Measurements from ENCODE around the gene PRKCQ. TPM values are rescaled to one million over a fixed set of nuclear protein-coding genes. Genes with fewer than 3 reads are reported as not detected.

Gene PRKCQ
- total RNA-seq, 1 donor from 2014 or later: 2.1 TPM

DNA sequence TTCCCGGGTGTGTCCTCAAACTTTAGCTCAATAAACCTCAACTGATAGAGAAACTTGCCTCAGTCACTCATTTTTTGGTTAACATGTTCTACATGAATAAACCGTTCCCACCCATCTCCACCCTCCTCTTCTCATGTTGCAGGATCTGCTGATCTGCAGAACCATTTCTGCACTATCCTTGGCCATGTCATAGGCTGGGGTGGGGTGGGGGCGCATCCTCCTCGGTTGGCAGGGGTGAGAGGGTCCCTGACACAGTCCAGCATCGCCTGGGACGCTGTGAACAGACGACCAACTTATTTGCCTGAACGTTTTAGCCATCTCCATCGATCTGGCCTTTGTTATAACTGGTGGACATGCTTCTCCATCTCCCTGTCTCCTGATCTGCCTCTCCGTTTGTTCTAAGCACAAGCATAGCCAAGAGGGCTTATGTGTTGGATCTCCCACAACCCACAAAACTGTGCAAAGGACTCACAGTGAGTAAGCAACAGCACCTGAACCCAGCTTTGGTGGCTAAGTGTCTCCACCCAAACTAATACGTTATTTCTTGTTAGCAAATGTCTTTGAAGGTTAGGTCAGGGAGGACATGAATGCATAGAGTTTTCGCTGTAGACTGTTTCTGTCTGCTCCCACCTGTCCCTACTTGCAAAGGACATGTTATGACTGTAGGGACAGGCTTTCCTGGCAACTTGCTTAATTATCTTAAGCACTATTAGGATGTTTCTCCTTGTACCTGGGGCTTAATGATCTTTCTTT is 51.7 kb downstream of the PRKCQ start:
- Histone ChIP-seq H3K36me3 (ENCODE audit: insufficient read depth, low read length) (no peaks in the 10 kb centered on the region), H3K27ac (ENCODE audit: low read depth, low read length) (no peak overlapping the region), H3K4me2 (ENCODE audit: low read length) (no peak overlapping the region), H2AFZ (ENCODE audit: low read depth, low read length) (no peak overlapping the region), H3K79me2 (ENCODE audit: insufficient read depth, low read length) (no peaks in the 10 kb centered on the region), H3K4me3 (ENCODE audit: insufficient read depth, low read depth, low read length) (no peak overlapping the region), H3K9ac (ENCODE audit: low read length) (no peak overlapping the region), H4K20me1 (ENCODE audit: insufficient read depth, low read length) (no peaks in the 10 kb centered on the region), H3K4me1 (ENCODE audit: insufficient read depth, low read length) (no peaks in the 10 kb centered on the region), H3K27me3 (ENCODE audit: insufficient read depth, low read length) (peaks cover 2% of the 10 kb centered on the region), H3K9me3 (ENCODE audit: insufficient read depth, low read depth, low read length) (no peaks in the 10 kb centered on the region)
- Mint-ChIP-seq H3K36me3 (ENCODE audit: low read depth, unreplicated experiment) (peaks cover 2% of the 10 kb centered on the region), H3K4me3 (ENCODE audit: unreplicated experiment) (no peak overlapping the region), H3K9me3 (ENCODE audit: unreplicated experiment) (peaks cover 2% of the 10 kb centered on the region), H3K27ac (ENCODE audit: unreplicated experiment) (no peak overlapping the region), H3K27me3 (ENCODE audit: low read depth, unreplicated experiment) (peaks cover 11% of the 10 kb centered on the region), H3K4me1 (ENCODE audit: low read depth, unreplicated experiment) (no peaks in the 10 kb centered on the region)
- TF ChIP-seq, protein P1, sequence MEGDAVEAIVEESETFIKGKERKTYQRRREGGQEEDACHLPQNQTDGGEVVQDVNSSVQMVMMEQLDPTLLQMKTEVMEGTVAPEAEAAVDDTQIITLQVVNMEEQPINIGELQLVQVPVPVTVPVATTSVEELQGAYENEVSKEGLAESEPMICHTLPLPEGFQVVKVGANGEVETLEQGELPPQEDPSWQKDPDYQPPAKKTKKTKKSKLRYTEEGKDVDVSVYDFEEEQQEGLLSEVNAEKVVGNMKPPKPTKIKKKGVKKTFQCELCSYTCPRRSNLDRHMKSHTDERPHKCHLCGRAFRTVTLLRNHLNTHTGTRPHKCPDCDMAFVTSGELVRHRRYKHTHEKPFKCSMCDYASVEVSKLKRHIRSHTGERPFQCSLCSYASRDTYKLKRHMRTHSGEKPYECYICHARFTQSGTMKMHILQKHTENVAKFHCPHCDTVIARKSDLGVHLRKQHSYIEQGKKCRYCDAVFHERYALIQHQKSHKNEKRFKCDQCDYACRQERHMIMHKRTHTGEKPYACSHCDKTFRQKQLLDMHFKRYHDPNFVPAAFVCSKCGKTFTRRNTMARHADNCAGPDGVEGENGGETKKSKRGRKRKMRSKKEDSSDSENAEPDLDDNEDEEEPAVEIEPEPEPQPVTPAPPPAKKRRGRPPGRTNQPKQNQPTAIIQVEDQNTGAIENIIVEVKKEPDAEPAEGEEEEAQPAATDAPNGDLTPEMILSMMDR (IDR thresholded peaks at IDR 0.05; ENCODE audit: insufficient read depth, low read depth, low read length): no peak
- TF ChIP-seq EZH2 (IDR thresholded peaks at IDR 0.05; ENCODE audit: insufficient read depth, low read length): no peak
- no peak for DNase-seq (ENCODE audit: low read depth)
- no peak for FAIRE-seq

DNA sequence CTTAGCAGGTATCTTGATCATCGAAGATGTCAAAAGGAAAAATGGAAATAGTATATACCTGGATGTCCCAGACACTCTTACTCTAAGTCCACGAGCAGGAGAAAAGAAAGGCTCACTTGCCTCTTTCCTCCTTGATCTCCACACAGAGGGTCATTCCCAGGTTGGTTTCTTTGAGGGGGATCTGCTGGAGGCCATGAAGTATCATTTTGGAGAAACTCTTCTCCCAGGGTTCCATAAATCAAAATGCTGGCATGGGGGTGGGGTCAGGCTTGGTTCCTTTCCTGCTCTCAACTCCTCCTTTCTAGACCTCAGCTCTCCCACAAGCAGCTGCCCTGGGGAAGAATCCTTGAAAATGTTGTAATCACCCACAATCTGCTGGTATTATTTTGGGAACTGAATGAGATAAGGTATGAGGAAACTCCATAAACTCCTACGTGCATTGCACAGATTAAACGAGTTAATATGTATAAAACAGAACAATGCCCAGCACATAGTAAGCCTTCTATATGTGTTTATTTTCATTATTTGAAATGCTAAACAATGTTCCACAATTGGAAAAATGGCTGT is 54.4 kb downstream of the PRKCQ start:
- Mint-ChIP-seq H3K4me3 (ENCODE audit: unreplicated experiment) (no peak overlapping the region), H3K27me3 (ENCODE audit: low read depth, unreplicated experiment) (peaks cover 11% of the 10 kb centered on the region), H3K9me3 (ENCODE audit: unreplicated experiment) (peaks cover 2% of the 10 kb centered on the region), H3K36me3 (ENCODE audit: low read depth, unreplicated experiment) (peaks cover 2% of the 10 kb centered on the region), H3K27ac (ENCODE audit: unreplicated experiment) (no peak overlapping the region), H3K4me1 (ENCODE audit: low read depth, unreplicated experiment) (peaks cover 6% of the 10 kb centered on the region)
- H3K4me1 ChIP-seq (ENCODE audit: insufficient read depth, low read length): no peaks in the 10 kb centered on the region
- no peaks in the 10 kb centered on the region for H4K20me1 ChIP-seq (ENCODE audit: insufficient read depth, low read length)
- H3K36me3 ChIP-seq (ENCODE audit: insufficient read depth, low read length): no peaks in the 10 kb centered on the region
- no peak overlapping the region for H3K27ac ChIP-seq (ENCODE audit: low read depth, low read length)
- no peaks in the 10 kb centered on the region for H3K9me3 ChIP-seq (ENCODE audit: insufficient read depth, low read depth, low read length)
- no peak overlapping the region for H3K4me2 ChIP-seq (ENCODE audit: low read length)
- no peak overlapping the region for H3K9ac ChIP-seq (ENCODE audit: low read length)
- H3K79me2 ChIP-seq (ENCODE audit: insufficient read depth, low read length): no peaks in the 10 kb centered on the region
- DNase-seq (ENCODE audit: low read depth) (no peak), FAIRE-seq (no peak)
- no peak overlapping the region for H2AFZ ChIP-seq (ENCODE audit: low read depth, low read length)
- H3K27me3 ChIP-seq (ENCODE audit: insufficient read depth, low read length): peaks cover 2% of the 10 kb centered on the region
- TF ChIP-seq EZH2 (IDR thresholded peaks at IDR 0.05; ENCODE audit: insufficient read depth, low read length): no peak
- TF ChIP-seq, protein P1 (IDR thresholded peaks at IDR 0.05; ENCODE audit: insufficient read depth, low read depth, low read length): no peak
- H3K4me3 ChIP-seq (ENCODE audit: insufficient read depth, low read depth, low read length): no peak overlapping the region

DNA sequence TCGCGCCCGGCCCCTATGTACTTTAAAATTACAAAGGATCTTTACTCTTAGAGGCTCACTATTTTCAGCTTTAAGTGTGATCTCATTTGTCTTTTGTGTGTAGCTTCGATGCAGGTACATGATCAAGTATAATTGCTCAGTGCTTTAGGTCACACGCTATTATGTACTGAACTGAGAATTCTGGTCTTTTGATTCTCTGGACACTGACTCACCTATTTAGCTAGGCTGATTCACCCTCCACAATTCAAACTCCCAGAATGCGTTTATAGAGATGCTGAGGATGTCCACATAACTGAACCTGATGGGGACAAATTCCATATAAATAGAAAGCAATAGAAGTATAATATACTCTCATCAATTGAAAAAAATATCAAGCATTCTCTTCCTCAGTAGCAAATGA is 57.8 kb downstream of the PRKCQ start:
- no peak overlapping the region for H3K4me3 Mint-ChIP-seq (ENCODE audit: unreplicated experiment)
- H3K36me3 Mint-ChIP-seq (ENCODE audit: low read depth, unreplicated experiment): peaks cover 2% of the 10 kb centered on the region
- peaks cover 8% of the 10 kb centered on the region for H3K27me3 Mint-ChIP-seq (ENCODE audit: low read depth, unreplicated experiment)
- Histone ChIP-seq H2AFZ (ENCODE audit: low read depth, low read length) (no peak overlapping the region), H3K27ac (ENCODE audit: low read depth, low read length) (no peak overlapping the region), H3K4me3 (ENCODE audit: insufficient read depth, low read depth, low read length) (no peak overlapping the region), H4K20me1 (ENCODE audit: insufficient read depth, low read length) (no peaks in the 10 kb centered on the region), H3K4me2 (ENCODE audit: low read length) (no peak overlapping the region), H3K79me2 (ENCODE audit: insufficient read depth, low read length) (no peaks in the 10 kb centered on the region), H3K9ac (ENCODE audit: low read length) (no peak overlapping the region), H3K36me3 (ENCODE audit: insufficient read depth, low read length) (no peaks in the 10 kb centered on the region), H3K9me3 (ENCODE audit: insufficient read depth, low read depth, low read length) (no peaks in the 10 kb centered on the region), H3K4me1 (ENCODE audit: insufficient read depth, low read length) (no peaks in the 10 kb centered on the region), H3K27me3 (ENCODE audit: insufficient read depth, low read length) (peaks cover 2% of the 10 kb centered on the region)
- no peak for TF ChIP-seq EZH2 (IDR thresholded peaks at IDR 0.05; ENCODE audit: insufficient read depth, low read length)
- TF ChIP-seq, protein P1 (IDR thresholded peaks at IDR 0.05; ENCODE audit: insufficient read depth, low read depth, low read length): no peak
- no peak for FAIRE-seq
- peak; percentile 6 for DNase-seq (ENCODE audit: low read depth)
- H3K9me3 Mint-ChIP-seq (ENCODE audit: unreplicated experiment): peaks cover 3% of the 10 kb centered on the region
- no peak overlapping the region for H3K27ac Mint-ChIP-seq (ENCODE audit: unreplicated experiment)
- peaks cover 11% of the 10 kb centered on the region for H3K4me1 Mint-ChIP-seq (ENCODE audit: low read depth, unreplicated experiment)
